COLO668 (cell line): ENCODE measurements around the gene MARCHF6.
"Not testable (repeated sequence)": the region's sequence is repeated elsewhere in the genome, so short reads cannot be mapped to it uniquely, and the experiment has no call there.

Experiments used
- DNase-seq: peaks from one replicate; lab custom pipeline; 2025; ENCODE audit not compliant: unreplicated experiment; lab: John Stamatoyannopoulos, UW

MARCHF6 gene

GRCh38 chr5:10374046-10375022 is 20.8 kb downstream of the MARCHF6 start:
- no peak for DNase-seq

- not testable (repeated sequence) for DNase-seq
Observed at GRCh38 chr5:10375146-10375545, 21.7 kb downstream of the MARCHF6 start.

DNA sequence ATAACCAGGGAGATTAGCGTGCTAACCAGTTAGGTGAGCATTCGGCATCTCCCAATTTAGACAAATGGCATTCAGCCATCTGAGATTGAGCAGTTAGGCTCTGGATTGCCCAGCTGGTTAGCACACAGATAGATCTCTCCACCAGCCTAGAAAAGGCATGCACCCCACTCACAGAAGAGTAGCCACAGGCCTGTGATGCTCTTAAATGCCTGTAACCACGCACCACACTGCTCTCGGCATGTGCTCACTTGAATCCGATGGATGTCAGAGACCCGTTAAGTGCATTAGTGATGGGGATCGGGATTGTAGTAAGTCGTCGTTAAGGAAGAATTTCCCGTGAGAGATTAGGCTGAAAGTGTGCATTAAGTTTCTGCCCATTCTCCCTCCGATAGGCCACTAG is 23.0 kb downstream of the MARCHF6 start:
- no peak for DNase-seq

DNA sequence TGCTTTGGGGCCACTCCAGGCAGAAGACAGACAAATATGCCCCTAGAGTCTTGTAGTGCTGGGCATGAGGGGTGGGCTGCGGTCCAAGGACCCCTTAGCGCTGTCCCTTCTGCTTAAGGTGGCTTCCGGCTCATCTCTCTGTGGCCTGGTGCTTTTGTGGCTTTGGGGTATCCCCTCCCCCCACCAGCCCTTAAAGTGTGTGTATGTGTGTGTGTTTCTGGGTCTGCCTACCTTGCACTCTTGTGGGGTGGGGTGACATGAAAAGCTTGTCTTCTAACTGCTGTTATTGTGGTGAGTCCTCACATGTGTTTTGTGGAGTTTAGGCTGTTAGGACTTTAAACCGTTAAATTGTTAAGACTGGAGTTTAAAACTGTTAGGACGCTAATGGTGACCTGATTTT is 23.6 kb downstream of the MARCHF6 start:
- DNase-seq, result no peak

GRCh38 chr5:10381803-10382202 is 28.3 kb downstream of the MARCHF6 start:
- DNase-seq, result no peak

DNA sequence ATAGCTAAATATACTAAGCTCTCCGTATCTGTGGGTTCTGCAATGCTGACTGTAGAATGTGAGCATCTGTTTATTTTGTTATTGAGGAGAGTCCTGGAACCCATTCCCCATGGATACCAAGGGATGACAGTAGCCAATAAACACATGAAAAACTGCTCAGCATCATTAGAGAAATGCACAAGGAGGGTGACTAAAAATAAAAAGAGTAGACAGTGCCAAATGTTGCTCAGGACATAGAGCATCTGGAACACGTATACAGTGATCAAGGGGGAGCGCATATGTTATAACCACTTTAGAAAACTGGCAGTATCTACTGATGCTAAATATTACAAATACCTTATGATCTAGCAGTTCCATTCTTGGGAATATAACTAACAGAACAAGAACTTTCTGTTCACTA is 31.0 kb downstream of the MARCHF6 start:
- no peak for DNase-seq

DNA sequence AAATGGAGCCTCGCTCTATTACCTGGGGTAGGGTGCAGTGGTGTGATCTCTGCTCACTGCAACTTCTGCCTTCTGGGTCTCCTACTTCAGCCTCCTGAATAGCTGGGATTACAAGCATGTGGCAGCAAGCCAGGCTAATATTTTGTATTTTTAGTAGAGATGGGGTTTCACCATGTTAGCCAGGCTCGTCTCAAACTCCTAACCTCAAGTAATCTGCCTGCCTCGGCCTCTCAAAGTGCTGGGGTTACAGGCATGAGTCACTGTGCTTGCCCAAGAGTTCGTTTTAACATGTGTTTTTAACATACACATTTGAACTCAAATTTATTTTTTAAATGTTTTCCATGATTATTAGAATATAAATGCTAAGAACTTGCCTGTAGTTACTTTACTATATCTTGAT is 34.2 kb downstream of the MARCHF6 start:
- no peak for DNase-seq

DNA sequence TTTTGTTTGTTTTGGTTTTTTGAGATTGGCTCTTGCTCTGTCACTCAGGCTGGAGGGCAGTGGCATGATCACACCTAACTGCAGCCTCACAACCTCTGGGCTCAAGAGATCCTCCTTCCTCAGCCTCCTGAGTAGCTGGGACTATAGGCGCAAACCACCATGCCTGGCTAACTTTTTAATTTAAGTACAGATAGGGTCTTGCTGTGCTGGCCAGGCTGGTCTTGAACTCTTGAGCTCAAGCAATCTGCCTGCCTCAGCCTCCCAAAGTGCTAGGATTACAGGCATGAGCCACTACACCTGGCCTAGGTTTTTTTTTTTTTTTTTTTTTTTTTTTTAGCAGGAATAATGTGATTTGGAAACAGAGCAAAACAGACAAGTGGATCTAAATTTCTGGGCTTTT is 37.6 kb downstream of the MARCHF6 start:
- no peak for DNase-seq

GRCh38 chr5:10392567-10393328 is 39.3 kb downstream of the MARCHF6 start:
- DNase-seq, result not testable (repeated sequence)

DNA sequence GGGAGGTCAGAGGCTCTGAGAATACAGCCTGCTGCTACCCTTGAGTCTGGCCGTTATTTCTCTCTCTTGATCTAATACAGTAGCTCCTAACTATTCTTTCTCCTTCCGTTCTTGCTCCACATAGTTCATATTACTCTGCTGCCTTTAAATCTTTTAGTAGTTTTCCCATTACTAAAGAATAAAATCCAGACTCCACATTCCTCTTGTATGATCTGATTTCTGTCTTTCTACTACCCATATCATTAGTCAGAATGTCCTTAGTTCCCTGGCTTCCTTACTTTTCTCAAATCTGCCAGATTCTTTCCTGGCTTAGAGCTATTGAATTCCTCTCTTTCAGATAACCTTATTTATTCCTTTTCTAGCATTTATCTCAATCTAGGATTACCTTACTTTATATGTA is 40.0 kb downstream of the MARCHF6 start:
- DNase-seq, result no peak

- no peak for DNase-seq
Observed at GRCh38 chr5:10396552-10396951, 43.1 kb downstream of the MARCHF6 start.

DNA sequence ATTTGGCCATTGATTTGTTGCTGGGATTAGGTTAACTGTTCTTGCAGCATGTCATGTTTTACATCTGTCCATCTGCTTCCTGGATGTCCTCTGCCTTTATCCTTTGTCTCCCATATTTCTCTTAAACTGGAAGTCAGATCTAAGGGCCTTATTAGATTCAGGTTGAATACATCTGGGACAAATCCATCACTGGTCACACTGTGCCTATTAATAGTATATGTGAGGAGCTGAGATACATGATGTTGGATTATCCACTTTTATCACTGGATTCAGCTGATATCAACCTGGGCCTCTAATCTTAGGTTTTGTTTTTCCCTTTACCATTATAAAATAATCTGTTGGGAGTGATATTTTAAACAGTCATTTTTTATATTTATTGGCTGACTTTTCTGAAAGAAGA is 46.3 kb downstream of the MARCHF6 start:
- DNase-seq, result no peak

- DNase-seq, result no peak
Observed at GRCh38 chr5:10400411-10400810, 46.9 kb downstream of the MARCHF6 start.

DNA sequence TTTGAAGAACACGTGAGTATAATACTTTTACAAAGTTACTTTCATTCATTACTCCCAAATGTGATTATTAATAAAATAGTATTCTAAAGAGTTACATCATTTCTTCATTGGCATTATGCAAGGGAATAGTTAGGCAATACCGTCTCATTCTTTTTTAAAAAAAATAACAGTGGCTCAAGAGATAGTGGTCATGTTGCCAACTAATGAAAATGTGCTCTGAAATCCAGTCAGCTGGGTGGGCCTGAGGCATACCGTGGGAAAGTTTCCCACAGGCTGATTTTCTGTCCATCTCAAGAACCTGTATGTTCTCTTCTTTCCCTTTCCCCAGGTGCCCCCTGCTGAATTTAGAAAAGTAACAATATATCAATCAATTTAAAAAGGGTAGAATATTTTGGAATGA is 47.3 kb downstream of the MARCHF6 start:
- DNase-seq, result no peak

GRCh38 chr5:10401498-10401897 is 48.0 kb downstream of the MARCHF6 start:
- DNase-seq, result no peak
